CD4-positive, alpha-beta T cell treated with Interleukin-21 for 1 hour (primary cell): ENCODE data around the gene ZNF81.
A peak's percentile ranks its signal among the peaks of the same experiment; 100 is the strongest.
"Not testable (repeated sequence)": the region's sequence is repeated elsewhere in the genome, so short reads cannot be mapped to it uniquely, and the experiment has no call there.

Experiments
- DNase-seq: peaks from one replicate; pipeline ENCODE4 v3.0.0-alpha.2; 2020

Gene ZNF81

GRCh38 chrX:47836164-47837072 is at the start of gene ZNF81:
TSS of gene ZNF81 (plus strand) at chrX:47836902. CDS start at chrX:47846268, 9,366 bp downstream.
- DNase-seq: peak; percentile 93

GRCh38 chrX:47796433-47796906 is 40.2 kb upstream of the ZNF81 start:
- DNase-seq: no peak

- no peak for DNase-seq
Observed at GRCh38 chrX:47797084-47797483, 39.6 kb upstream of the ZNF81 start.

- no peak for DNase-seq
Observed at GRCh38 chrX:47798861-47799260, 37.8 kb upstream of the ZNF81 start.

GRCh38 chrX:47802589-47802988 is 34.1 kb upstream of the ZNF81 start:
- no peak for DNase-seq

GRCh38 chrX:47803103-47803502 is 33.6 kb upstream of the ZNF81 start:
- DNase-seq: not testable (repeated sequence)

- no peak for DNase-seq
Observed at GRCh38 chrX:47804315-47804714, 32.4 kb upstream of the ZNF81 start.

GRCh38 chrX:47805844-47806243 is 30.9 kb upstream of the ZNF81 start:
- DNase-seq: not testable (repeated sequence)

- DNase-seq: not testable (repeated sequence)
Observed at GRCh38 chrX:47806415-47807271, 30.1 kb upstream of the ZNF81 start.

- DNase-seq: not testable (repeated sequence)
Observed at GRCh38 chrX:47807272-47807538, 29.5 kb upstream of the ZNF81 start.

- DNase-seq: no peak
Observed at GRCh38 chrX:47807548-47807947, 29.2 kb upstream of the ZNF81 start.

- no peak for DNase-seq
Observed at GRCh38 chrX:47808904-47809788, 27.6 kb upstream of the ZNF81 start.

GRCh38 chrX:47814851-47815250 is 21.9 kb upstream of the ZNF81 start:
- no peak for DNase-seq

- DNase-seq: no peak
Observed at GRCh38 chrX:47815901-47816845, 20.5 kb upstream of the ZNF81 start.

GRCh38 chrX:47817421-47817820 is 19.3 kb upstream of the ZNF81 start:
- DNase-seq: no peak

GRCh38 chrX:47817897-47818296 is 18.8 kb upstream of the ZNF81 start:
- no peak for DNase-seq

- DNase-seq: no peak
Observed at GRCh38 chrX:47828984-47829383, 7.7 kb upstream of the ZNF81 start.

GRCh38 chrX:47831788-47832187 is 4.9 kb upstream of the ZNF81 start:
- peak; percentile 66 for DNase-seq

- no peak for DNase-seq
Observed at GRCh38 chrX:47838361-47838760, 1.7 kb downstream of the ZNF81 start.

GRCh38 chrX:47840111-47840510 is 3.4 kb downstream of the ZNF81 start:
- DNase-seq: no peak

GRCh38 chrX:47843363-47843762 is 6.7 kb downstream of the ZNF81 start:
- DNase-seq: no peak

- DNase-seq: no peak
Observed at GRCh38 chrX:47844117-47844516, 7.4 kb downstream of the ZNF81 start.
